GM12873 (cell line): Measurements from ENCODE around the gene EBI3.
A peak's percentile ranks its signal among the peaks of the same experiment; 100 is the strongest.

ENCODE experiments used
- CTCF ChIP-seq: IDR thresholded peaks from 2 replicates; pipeline ENCODE4 v1.5.1; 2012; ENCODE audit warnings: low read depth, mild to moderate bottlenecking, moderate library complexity, low read length, control low read depth; ENCODE audit not compliant: insufficient read depth; ENCODE audit errors: missing control alignments

The EBI3 gene

DNA sequence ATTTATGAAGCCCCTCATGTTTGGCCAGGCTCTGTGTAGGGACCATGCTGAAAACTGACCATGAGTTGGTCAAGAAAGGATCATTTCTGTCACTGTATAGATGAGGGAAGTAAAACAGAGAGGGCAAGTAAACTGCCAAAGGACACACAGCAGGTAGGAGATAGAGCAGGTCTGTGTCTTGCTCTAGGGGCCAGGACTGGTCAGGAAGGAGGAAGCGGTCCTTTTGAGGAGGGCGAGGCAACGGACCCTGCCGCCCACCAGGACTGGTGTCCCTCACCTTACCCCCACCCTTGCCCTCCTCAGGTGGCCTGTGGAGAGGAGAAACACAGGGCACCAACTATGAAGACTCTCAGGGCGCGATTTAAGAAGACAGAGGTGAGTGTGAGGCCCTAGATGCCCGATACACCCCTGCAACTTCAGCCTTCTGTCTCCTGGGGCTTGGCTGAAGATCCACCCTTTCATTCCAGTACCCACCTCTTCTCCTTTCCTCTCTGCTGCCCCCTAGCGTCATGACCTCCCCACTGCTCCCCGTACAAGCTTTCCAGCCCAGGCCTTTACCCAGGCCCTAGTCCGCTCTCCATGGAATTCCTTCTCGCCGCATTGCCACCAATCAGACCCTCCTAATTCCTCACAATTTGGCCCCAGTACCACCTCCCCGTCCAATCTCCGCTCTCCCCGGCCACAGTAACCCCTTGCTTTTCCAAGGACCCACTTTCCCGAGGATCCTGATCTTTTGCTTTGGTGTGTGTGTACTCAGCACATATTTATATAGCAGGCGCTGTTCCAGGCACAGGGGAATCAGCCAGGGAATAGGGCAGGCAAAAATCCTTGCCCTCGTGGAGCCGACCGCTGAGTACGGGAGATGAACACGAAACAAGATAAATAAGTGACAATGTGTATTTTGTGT lies 43.0 kb upstream of the EBI3 start:
- TF ChIP-seq CTCF = peak; percentile 93

GRCh38 chr19:4187313-4188122 lies 41.8 kb upstream of the EBI3 start:
- no peak for TF ChIP-seq CTCF

GRCh38 chr19:4189641-4190040 lies 39.7 kb upstream of the EBI3 start:
- TF ChIP-seq CTCF = no peak

DNA sequence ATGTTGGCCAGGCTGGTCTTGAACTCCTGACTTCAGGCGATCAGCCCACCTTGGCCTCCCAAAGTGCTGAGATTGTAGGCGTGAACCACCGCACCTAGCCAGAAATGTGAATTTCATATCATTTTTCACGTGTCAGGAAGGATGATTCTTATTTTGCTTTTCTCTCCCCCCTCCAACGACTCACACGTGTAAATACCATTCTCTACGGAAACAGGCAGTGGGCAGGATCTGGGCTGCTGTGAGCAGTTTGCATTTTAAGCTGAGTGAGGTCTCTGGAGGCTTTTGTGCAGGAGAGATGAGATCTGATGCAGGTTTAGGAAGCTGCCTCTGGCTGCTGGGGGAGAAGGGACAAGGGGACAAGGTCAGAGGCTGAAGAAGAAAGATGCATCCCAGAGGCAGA lies 35.0 kb upstream of the EBI3 start:
- TF ChIP-seq CTCF = no peak

GRCh38 chr19:4196009-4196408 lies 33.3 kb upstream of the EBI3 start:
- no peak for TF ChIP-seq CTCF

DNA sequence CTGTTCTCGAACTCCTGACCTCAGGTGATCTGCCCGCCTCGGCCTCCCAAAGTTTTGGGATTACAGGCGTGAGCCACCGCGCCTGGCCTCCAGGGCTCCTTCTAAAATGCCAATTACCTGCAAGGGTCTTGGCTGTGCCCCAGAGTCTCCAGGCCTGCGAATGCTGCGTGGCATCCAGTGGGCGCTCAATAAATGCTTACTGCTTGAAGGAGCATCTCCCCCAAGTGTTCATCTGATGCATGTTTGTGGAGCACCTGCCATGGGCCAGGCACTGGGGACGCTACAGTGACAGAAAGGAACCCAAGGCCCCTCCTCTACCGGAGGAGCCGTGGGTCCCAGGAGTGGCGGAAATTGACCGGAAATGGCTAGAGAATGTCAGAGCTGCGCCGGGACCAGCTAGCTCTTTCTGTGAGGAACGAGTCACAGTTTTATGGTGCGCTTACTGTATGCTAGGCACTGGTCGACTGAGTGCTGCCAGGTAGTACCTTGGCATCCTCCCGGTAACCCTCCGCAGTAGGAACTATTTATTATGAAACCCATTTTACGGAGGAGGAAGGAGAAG lies 32.7 kb upstream of the EBI3 start:
- no peak for TF ChIP-seq CTCF

- no peak for TF ChIP-seq CTCF
Measured at GRCh38 chr19:4197228-4197624, 32.1 kb upstream of the EBI3 start.
